ENCODE data around the gene LILRB4.

The LILRB4 gene

GRCh38 chr19:54660964-54661363 lies 1.8 kb upstream of the LILRB4 start:
- TF ChIP-seq FOXP2 (optimal IDR thresholded peaks at IDR 0.05; ENCODE audit: borderline replicate concordance, extremely low read depth, extremely low read length, insufficient read depth) = no peak
- TF ChIP-seq SIN3A (IDR thresholded peaks at IDR 0.05; ENCODE audit: borderline replicate concordance, insufficient read depth, low read length) = no peak
- no peak for TF ChIP-seq TAF1 (IDR thresholded peaks at IDR 0.05; ENCODE audit: borderline replicate concordance, insufficient read depth, low read length)
- no peak for TF ChIP-seq POLR2AphosphoS5 (IDR thresholded peaks at IDR 0.05; ENCODE audit: low read depth, low read length)
- TF ChIP-seq, protein P1, sequence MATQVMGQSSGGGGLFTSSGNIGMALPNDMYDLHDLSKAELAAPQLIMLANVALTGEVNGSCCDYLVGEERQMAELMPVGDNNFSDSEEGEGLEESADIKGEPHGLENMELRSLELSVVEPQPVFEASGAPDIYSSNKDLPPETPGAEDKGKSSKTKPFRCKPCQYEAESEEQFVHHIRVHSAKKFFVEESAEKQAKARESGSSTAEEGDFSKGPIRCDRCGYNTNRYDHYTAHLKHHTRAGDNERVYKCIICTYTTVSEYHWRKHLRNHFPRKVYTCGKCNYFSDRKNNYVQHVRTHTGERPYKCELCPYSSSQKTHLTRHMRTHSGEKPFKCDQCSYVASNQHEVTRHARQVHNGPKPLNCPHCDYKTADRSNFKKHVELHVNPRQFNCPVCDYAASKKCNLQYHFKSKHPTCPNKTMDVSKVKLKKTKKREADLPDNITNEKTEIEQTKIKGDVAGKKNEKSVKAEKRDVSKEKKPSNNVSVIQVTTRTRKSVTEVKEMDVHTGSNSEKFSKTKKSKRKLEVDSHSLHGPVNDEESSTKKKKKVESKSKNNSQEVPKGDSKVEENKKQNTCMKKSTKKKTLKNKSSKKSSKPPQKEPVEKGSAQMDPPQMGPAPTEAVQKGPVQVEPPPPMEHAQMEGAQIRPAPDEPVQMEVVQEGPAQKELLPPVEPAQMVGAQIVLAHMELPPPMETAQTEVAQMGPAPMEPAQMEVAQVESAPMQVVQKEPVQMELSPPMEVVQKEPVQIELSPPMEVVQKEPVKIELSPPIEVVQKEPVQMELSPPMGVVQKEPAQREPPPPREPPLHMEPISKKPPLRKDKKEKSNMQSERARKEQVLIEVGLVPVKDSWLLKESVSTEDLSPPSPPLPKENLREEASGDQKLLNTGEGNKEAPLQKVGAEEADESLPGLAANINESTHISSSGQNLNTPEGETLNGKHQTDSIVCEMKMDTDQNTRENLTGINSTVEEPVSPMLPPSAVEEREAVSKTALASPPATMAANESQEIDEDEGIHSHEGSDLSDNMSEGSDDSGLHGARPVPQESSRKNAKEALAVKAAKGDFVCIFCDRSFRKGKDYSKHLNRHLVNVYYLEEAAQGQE (IDR thresholded peaks at IDR 0.05; ENCODE audit: insufficient read depth in 1 of 2, low read depth in 2 of 2, low read length in 2 of 2) = no peak

DNA sequence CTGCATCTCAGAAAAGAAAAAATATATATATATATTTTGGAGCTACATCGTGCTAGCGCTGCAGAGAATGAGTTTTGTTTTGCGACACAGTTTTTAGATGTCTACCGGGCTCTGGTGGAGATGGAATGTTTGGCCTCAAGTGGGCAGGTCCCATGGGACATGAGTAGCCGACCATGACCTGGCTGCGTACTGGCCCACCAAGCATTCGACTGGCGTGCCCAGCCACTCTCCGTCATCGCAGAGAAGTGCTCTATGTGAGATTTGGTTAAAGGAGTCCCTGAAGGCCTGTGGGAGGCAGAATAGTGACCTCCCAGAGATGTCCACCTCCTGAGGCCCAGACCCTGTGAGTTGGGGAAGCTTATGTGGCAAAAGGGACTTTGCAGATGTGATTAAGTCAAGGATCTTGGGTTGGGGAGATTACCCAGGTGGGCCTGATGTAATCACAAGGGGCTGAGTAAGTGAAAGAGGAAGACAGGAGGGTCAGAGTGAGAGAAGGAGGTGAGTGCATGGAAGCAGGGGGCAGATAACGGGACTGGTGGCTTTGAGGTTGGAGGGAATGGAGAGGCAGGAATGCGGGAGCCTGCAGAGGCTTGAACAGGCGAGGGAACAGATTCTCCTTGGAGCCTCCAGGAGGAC lies 821 bp upstream of the LILRB4 start:
- no peak for TF ChIP-seq FOXP2 (optimal IDR thresholded peaks at IDR 0.05; ENCODE audit: borderline replicate concordance, extremely low read depth, extremely low read length, insufficient read depth)
- TF ChIP-seq, protein P1 (IDR thresholded peaks at IDR 0.05; ENCODE audit: insufficient read depth in 1 of 2, low read depth in 2 of 2, low read length in 2 of 2) = no peak
- TF ChIP-seq TAF1 (IDR thresholded peaks at IDR 0.05; ENCODE audit: borderline replicate concordance, insufficient read depth, low read length) = no peak
- TF ChIP-seq SIN3A (IDR thresholded peaks at IDR 0.05; ENCODE audit: borderline replicate concordance, insufficient read depth, low read length) = no peak

DNA sequence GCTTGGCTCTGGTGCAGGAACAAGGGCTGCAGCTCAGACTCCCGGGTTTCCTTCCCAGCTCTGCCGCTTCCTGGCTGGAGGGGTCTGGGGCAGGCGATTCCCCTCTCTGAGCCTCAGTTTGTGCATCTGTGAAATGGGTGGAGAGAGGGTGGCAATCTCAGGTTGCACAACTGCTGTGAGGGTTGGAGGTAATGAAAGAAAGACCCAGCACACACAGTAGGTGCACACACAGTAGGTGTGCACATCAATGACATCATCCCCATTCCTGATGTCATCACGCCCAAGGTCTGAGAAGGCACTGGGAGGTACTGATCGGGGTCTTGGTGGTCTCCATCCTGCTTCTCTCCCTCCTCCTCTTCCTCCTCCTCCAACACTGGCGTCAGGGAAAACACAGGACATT lies 2.7 kb downstream of the LILRB4 start:
- TF ChIP-seq SIN3A (IDR thresholded peaks at IDR 0.05; ENCODE audit: borderline replicate concordance, insufficient read depth, low read length) (no peak), TAF1 (IDR thresholded peaks at IDR 0.05; ENCODE audit: borderline replicate concordance, insufficient read depth, low read length) (no peak), POLR2AphosphoS5 (IDR thresholded peaks at IDR 0.05; ENCODE audit: low read depth, low read length) (no peak), FOXP2 (optimal IDR thresholded peaks at IDR 0.05; ENCODE audit: borderline replicate concordance, extremely low read depth, extremely low read length, insufficient read depth) (no peak)
- TF ChIP-seq, protein P1 (IDR thresholded peaks at IDR 0.05; ENCODE audit: insufficient read depth in 1 of 2, low read depth in 2 of 2, low read length in 2 of 2) = no peak

- TF ChIP-seq, protein P1 (IDR thresholded peaks at IDR 0.05; ENCODE audit: insufficient read depth in 1 of 2, low read depth in 2 of 2, low read length in 2 of 2) = no peak
- TF ChIP-seq POLR2AphosphoS5 (IDR thresholded peaks at IDR 0.05; ENCODE audit: low read depth, low read length) = no peak
- no peak for TF ChIP-seq SIN3A (IDR thresholded peaks at IDR 0.05; ENCODE audit: borderline replicate concordance, insufficient read depth, low read length)
Observed at GRCh38 chr19:54667217-54667616, 4.4 kb downstream of the LILRB4 start.

DNA sequence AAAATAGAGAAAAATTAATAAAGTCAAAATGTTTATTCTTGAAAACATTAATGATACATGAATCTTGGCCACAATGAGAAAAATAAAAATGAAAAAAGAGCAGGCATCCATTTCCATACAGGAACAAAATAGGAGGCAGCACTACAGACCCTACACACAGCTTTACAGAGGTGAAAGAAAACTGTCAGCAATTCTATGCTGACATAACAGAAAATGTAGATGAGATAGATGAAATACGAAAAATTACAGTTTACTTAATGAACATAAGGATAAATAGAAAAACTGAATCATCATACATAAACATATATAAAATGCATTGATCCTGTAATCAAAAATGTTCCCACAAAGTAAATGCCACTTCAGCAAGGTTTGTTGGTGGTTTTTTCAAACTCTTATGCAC lies 5.6 kb downstream of the LILRB4 start:
- TF ChIP-seq FOXP2 (optimal IDR thresholded peaks at IDR 0.05; ENCODE audit: borderline replicate concordance, extremely low read depth, extremely low read length, insufficient read depth) (no peak), POLR2AphosphoS5 (IDR thresholded peaks at IDR 0.05; ENCODE audit: low read depth, low read length) (no peak), SIN3A (IDR thresholded peaks at IDR 0.05; ENCODE audit: borderline replicate concordance, insufficient read depth, low read length) (no peak), TAF1 (IDR thresholded peaks at IDR 0.05; ENCODE audit: borderline replicate concordance, insufficient read depth, low read length) (no peak)
- TF ChIP-seq, protein P1 (IDR thresholded peaks at IDR 0.05; ENCODE audit: insufficient read depth in 1 of 2, low read depth in 2 of 2, low read length in 2 of 2) = no peak

Measured in PFSK-1 (cell line).